Measurements from ENCODE around the gene MYRIP.
"Not testable (repeated sequence)": the region's sequence is repeated elsewhere in the genome, so short reads cannot be mapped to it uniquely, and the experiment has no call there.

MYRIP gene

DNA sequence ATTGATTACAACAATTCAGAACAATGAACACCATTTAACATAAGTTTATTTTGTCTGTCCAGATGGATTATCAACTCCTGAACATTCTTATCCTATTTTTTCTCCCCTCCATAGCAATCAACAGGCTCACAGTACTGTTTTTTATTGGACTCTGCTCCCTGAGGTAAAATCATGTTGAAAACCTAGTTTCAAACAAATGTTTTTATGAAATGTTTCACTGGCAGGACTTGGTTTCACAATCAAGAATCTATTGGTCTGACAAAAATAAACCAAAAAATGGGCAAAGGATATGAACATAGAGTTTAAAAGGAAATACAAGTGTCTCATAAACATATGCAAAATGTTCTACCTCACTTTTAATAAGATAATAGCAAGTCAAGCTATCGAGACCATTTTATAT is 2.6 kb upstream of the MYRIP start:
- no peak for DNase-seq (ENCODE audit: low spot score)

- no peak for DNase-seq (ENCODE audit: low spot score)
Observed at GRCh38 chr3:39808467-39809180, 785 bp upstream of the MYRIP start.

DNA sequence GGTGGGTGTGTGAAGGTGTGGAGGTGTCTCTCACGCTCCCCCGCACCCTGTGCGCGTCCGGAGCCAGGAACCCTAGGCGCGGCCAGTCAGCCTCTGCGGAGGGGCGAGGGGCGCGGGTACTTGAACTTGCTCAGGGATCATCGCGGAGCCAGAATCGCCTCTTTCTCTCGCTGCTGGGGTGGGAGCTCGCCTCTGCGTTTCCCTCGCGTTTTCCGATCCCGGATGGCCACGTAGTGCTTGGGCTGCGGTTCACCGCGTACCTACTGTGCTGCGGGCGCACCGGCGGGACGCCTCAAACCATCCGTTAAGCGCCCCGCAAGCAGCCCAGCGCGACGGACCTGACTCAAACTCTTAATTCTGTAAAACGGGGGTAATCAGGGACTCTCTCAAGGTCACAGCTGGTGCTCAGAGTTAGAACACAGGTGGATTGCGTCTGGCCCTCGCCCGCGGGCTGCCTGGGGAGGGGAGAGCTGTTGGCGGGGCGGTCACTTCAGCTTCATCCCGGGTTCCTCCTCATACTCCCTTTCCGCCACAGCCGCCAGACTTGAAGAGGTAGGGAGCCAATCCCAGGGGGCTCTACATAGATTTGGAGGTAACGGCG is 686 bp downstream of the MYRIP start:
- DNase-seq (ENCODE audit: low spot score) = no peak

DNA sequence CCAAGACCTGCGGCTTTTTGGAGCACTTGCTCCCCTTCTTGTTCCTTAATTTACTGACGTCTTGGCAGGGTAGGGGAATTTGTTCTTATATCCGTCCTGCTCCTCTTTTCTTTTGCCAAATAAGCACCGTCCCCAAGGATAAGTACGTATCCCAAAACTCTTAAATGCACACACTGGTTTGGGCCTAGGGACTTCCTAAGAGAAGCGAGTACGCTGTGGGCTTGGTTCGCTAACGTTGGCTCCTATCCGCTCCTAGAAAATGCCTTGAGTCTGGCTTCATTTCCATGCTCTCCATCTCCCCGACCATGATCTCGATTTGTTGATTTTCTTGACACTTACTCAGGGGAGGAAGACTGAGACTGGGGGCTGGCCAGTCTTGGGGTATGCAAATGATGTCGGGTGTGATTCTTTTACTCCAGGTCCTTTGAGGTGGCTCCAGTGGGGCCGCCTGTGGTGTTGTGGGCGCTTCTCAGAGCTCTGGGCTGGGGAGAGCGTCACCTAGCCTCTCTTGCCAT is 1.3 kb downstream of the MYRIP start:
- no peak for DNase-seq (ENCODE audit: low spot score)

DNA sequence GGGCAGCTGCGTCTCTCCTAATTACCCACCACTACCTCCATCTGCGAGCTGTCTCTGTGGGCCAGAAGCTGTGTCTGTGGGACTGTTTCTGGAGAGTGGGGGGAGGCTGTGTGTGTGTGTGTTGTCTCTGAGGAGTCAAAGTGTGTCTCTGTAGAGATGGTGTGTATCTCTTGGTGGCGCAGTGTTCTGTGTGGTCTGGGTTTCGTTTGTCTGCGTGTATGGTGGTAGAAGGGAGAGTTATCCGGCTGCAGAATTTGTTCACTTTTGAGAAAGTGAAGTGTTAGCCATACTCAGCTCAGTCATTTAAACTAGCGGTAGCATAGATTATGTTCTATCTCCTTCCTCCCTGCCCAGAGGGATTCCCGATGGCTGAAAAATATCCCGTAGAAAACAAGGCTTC is 2.2 kb downstream of the MYRIP start:
- no peak for DNase-seq (ENCODE audit: low spot score)

DNA sequence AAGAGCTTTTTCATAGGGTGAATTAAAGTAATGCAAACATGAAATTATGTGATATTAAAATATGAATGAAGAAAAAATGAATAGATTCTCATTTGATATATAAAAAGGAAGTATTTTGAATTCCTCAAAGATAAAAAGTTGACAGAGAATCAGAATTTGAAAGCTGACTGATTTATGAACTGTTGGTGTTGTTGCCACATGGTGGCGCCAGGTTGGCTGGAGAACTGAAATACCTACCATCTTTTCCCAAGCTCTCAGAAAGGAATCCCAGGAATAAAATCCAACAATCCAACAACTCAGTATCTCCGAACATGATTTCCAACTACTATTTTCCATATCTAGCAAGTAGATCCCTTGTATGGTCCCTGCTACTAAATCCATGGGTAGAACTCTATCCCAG is 3.1 kb downstream of the MYRIP start:
- DNase-seq (ENCODE audit: low spot score) = no peak

GRCh38 chr3:39814007-39814406 is 4.6 kb downstream of the MYRIP start:
- no peak for DNase-seq (ENCODE audit: low spot score)

- no peak for DNase-seq (ENCODE audit: low spot score)
Observed at GRCh38 chr3:39819899-39820298, 10.5 kb downstream of the MYRIP start.

- not testable (repeated sequence) for DNase-seq (ENCODE audit: low spot score)
Observed at GRCh38 chr3:39833764-39834163, 24.4 kb downstream of the MYRIP start.

DNA sequence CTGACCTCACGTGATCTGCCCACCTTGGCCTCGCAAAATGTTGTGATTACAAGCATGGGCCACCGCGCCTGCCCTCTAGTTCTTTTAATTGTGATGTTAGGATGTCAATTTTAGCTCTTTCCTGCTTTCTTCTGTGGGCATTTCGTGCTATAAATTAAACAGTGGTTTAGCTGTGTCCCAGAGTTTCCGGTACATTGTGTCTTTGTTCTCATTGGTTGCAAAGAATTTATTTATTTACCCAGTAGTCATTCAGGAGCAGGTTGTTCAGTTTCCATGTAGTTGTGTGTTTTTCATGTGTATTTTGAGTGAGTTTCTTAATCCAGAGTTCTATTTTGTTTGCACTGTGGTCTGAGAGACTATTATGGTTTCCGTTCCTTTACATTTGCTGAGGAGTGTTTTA is 30.1 kb downstream of the MYRIP start:
- no peak for DNase-seq (ENCODE audit: low spot score)

DNA sequence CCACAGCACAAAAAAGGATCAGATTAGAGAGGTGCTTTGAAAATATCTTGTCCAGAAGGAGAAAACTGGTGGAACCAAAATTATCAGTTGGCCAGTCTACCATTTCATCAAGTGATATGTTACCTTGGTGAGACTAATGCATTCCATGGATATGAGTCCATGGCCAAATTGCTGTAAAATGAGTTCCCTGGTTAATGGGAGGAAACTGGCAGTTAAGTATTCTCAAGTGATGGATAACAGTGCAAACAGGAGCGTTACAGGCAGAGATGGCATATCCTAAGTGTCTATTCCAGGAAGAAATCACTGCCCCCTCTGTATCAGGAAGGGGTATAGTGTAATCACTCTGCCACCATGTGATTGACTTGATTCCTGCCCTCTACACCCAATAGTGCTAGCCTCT is 34.0 kb downstream of the MYRIP start:
- no peak for DNase-seq (ENCODE audit: low spot score)

GRCh38 chr3:39848365-39848764 is 39.0 kb downstream of the MYRIP start:
- DNase-seq (ENCODE audit: low spot score) = no peak

- no peak for DNase-seq (ENCODE audit: low spot score)
Observed at GRCh38 chr3:39849992-39850715, 40.7 kb downstream of the MYRIP start.

- DNase-seq (ENCODE audit: low spot score) = no peak
Observed at GRCh38 chr3:39850716-39851032, 41.3 kb downstream of the MYRIP start.

- no peak for DNase-seq (ENCODE audit: low spot score)
Observed at GRCh38 chr3:39855517-39855916, 46.1 kb downstream of the MYRIP start.

- no peak for DNase-seq (ENCODE audit: low spot score)
Observed at GRCh38 chr3:39869890-39870289, 60.5 kb downstream of the MYRIP start.

DNA sequence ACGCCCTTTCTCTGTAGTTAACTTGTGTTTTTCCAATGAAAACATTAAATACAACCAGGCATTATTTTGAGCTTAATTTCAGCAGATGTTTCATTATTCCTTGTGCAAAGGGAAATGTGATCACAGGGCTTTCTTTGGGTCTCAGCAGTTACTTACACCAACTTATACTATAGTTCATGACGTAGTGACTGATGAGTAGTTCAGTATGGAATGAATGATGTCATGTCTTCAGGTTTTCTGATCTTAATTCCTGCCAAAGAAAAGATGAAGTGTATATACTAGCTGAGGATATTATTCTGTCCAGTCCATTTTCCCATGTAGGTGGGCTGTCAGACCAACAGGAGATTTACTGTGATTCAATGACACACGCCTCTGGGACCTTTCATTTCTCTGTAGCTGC is 61.3 kb downstream of the MYRIP start:
- DNase-seq (ENCODE audit: low spot score) = no peak

DNA sequence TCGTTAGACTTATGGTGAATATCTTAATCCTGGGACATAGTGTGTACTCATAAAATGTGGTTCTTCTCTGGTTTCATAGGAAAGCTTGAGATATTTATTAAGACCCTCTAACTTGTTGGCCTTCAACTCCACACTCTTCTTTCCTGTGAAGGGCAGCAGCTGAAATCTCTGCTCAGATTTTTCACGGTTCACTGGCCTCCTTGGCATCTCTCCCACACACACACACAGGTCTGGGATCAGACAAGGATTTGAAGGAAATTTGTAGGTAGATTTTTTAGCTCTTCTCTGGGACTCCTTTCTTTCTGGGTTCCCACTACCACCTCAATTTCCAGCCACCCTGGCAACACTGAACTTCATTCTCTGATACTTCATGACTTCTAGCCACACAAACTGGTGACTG is 70.2 kb downstream of the MYRIP start:
- no peak for DNase-seq (ENCODE audit: low spot score)

DNA sequence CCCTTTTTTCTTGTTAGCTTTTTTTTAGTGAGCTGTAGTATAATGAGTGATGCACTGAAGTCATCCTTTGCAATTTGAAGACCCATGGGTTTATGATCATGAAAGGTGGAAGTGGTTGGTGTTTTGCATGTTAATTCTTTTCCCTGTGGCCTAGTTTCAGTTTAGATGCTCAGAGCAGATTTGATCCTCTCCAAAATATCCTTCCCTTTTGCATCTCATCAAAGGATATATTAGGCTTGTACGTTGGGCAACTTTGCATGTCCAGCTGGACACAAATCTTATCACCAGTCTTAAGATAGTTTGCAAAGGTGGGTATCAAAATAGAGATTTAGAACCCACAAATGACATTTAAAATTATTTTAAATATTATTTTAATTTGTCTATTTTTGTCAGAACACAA is 72.7 kb downstream of the MYRIP start:
- no peak for DNase-seq (ENCODE audit: low spot score)

- DNase-seq (ENCODE audit: low spot score) = no peak
Observed at GRCh38 chr3:39892068-39892467, 82.7 kb downstream of the MYRIP start.

- no peak for DNase-seq (ENCODE audit: low spot score)
Observed at GRCh38 chr3:39896184-39896583, 86.8 kb downstream of the MYRIP start.

DNA sequence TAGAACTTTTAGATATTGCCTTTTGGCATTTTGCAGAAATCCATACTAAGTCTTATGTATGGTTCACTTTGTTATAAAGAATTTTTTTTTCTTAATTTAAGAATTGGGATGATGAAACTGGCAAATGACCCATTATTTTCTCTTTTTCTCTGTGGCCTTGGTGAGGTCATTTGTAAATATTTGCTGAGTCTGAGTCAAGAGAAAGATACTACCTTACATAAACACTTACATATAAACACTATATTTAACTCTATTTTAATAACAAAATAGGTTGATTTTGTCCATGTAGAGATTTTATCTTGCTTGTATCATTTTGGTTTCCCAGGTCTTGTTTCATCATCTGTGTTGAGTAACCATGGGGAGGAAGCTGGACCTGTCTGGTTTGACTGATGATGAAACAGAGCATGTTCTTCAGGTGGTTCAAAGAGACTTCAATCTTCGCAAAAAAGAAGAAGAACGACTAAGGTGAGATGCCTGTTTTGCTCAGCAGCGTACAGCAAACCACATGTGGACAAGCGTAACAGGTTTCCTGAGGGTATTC is 91.1 kb downstream of the MYRIP start:
- no peak for DNase-seq (ENCODE audit: low spot score)

- no peak for DNase-seq (ENCODE audit: low spot score)
Observed at GRCh38 chr3:39903253-39903652, 93.8 kb downstream of the MYRIP start.

Measured in AG08396 (cell line).